ENCODE data around the gene SLC7A10.

SLC7A10 gene

GRCh38 chr19:33254245-33254824 lies 28.7 kb upstream of the SLC7A10 start:
- DNase-seq, result no peak

- no peak for DNase-seq
Measured at GRCh38 chr19:33252971-33253370, 27.3 kb upstream of the SLC7A10 start.

- DNase-seq, result no peak
Measured at GRCh38 chr19:33252418-33252962, 26.8 kb upstream of the SLC7A10 start.

GRCh38 chr19:33251526-33252090 lies 26.0 kb upstream of the SLC7A10 start:
- no peak for DNase-seq

- DNase-seq, result no peak
Measured at GRCh38 chr19:33251076-33251475, 25.4 kb upstream of the SLC7A10 start.

GRCh38 chr19:33250500-33250899 lies 24.9 kb upstream of the SLC7A10 start:
- no peak for DNase-seq

GRCh38 chr19:33249740-33250366 lies 24.2 kb upstream of the SLC7A10 start:
- DNase-seq, result no peak

- DNase-seq, result no peak
Measured at GRCh38 chr19:33248954-33249613, 23.4 kb upstream of the SLC7A10 start.

- DNase-seq, result no peak
Measured at GRCh38 chr19:33248553-33248953, 22.9 kb upstream of the SLC7A10 start.

- DNase-seq, result no peak
Measured at GRCh38 chr19:33248104-33248503, 22.5 kb upstream of the SLC7A10 start.

GRCh38 chr19:33247441-33247819 lies 21.8 kb upstream of the SLC7A10 start:
- no peak for DNase-seq

- no peak for DNase-seq
Measured at GRCh38 chr19:33246709-33247440, 21.2 kb upstream of the SLC7A10 start.

GRCh38 chr19:33245948-33246708 lies 20.5 kb upstream of the SLC7A10 start:
- DNase-seq, result no peak

GRCh38 chr19:33242911-33243310 lies 17.3 kb upstream of the SLC7A10 start:
- DNase-seq, result no peak

- DNase-seq, result no peak
Measured at GRCh38 chr19:33242131-33242530, 16.5 kb upstream of the SLC7A10 start.

GRCh38 chr19:33241530-33242101 lies 16.0 kb upstream of the SLC7A10 start:
- peak; percentile 33 to 41 for DNase-seq

GRCh38 chr19:33241091-33241529 lies 15.5 kb upstream of the SLC7A10 start:
- no peak for DNase-seq

- DNase-seq, result no peak
Measured at GRCh38 chr19:33240181-33240771, 14.6 kb upstream of the SLC7A10 start.

- DNase-seq, result no peak
Measured at GRCh38 chr19:33239223-33239975, 13.7 kb upstream of the SLC7A10 start.

- no peak for DNase-seq
Measured at GRCh38 chr19:33238481-33239149, 13.0 kb upstream of the SLC7A10 start.
